IMR-90 (cell line): ENCODE results near the gene ZNF705A. TPM values are rescaled to one million over a fixed set of nuclear protein-coding genes. Genes with fewer than 3 reads are reported as not detected.

Source experiments
- ATAC-seq: fragments of 200-7000 bp; cut with Tn5 transposase; 2 replicates; pipeline ENCODE4 v1.9.1; 2020; ENCODE audit warnings: low read depth, mild to moderate bottlenecking, moderate library complexity
- BruUV-seq: library from RNA; stranded (reverse); fragments of 400-500 nt; replicated peaks from 2 replicates; lab custom pipeline; 2021; lab: Mats Ljungman, UMichigan
- CTCF ChIA-PET: fragments of 300-600 bp; formaldehyde crosslinking; extraction: SDS; loops from one replicate; lab custom pipeline; 2021; ENCODE audit warnings: antibody characterized with exemption; lab: Yijun Ruan, JAX
- POLR2A ChIA-PET: fragments of 300-600 bp; sonication (Branson Sonifier 250); formaldehyde crosslinking; loops from one replicate; lab custom pipeline; 2022; ENCODE audit warnings: antibody characterized with exemption; ENCODE audit not compliant: unreplicated experiment; lab: Charles Lee
- DNase-seq: peaks from one replicate; pipeline ENCODE4 v3.0.0; 2013
- H2AFZ ChIP-seq: replicated peaks from 2 replicates; pipeline ENCODE3; 2013; ENCODE audit warnings: low read length, mild to moderate bottlenecking; ENCODE audit not compliant: poor library complexity
- H2AK5ac ChIP-seq: 2 replicates; pipeline ENCODE4 v1.6.1; 2013; ENCODE audit warnings: low read depth, low read length, inconsistent platforms
- H2AK9ac ChIP-seq: replicated peaks from 2 replicates; pipeline ENCODE3; 2013; ENCODE audit warnings: mild to moderate bottlenecking, low read depth, low read length, moderate library complexity; ENCODE audit not compliant: poor library complexity
- H2BK120ac ChIP-seq: 2 replicates; pipeline ENCODE4 v1.6.1; 2013; ENCODE audit warnings: low read depth, low read length, inconsistent platforms
- H2BK15ac ChIP-seq: 3 replicates; pipeline ENCODE4 v1.6.1; 2013; ENCODE audit warnings: low read depth, low read length, inconsistent platforms
- H2BK20ac ChIP-seq: 2 replicates; pipeline ENCODE4 v1.6.1; 2013; ENCODE audit warnings: low read depth, mild to moderate bottlenecking, inconsistent platforms, low read length, moderate library complexity
- H2BK5ac ChIP-seq: 2 replicates; pipeline ENCODE4 v1.6.1; 2013; ENCODE audit warnings: mild to moderate bottlenecking, low read depth, low read length, inconsistent platforms; ENCODE audit not compliant: poor library complexity, severe bottlenecking
- H3K14ac ChIP-seq: replicated peaks from 2 replicates; pipeline ENCODE4 v1.6.1; 2013; ENCODE audit warnings: low read depth, low read length, inconsistent platforms
- H3K18ac ChIP-seq: 2 replicates; pipeline ENCODE4 v1.6.1; 2013; ENCODE audit warnings: low read depth, low read length, control low read depth
- H3K23ac ChIP-seq: 2 replicates; pipeline ENCODE4 v1.6.1; 2013; ENCODE audit warnings: low read depth, low read length, inconsistent platforms
- H3K27ac ChIP-seq: 2 replicates; pipeline ENCODE4 v1.5.1; 2013; ENCODE audit warnings: mild to moderate bottlenecking, control low read depth, low read length; ENCODE audit not compliant: insufficient read depth
- H3K27me3 ChIP-seq: 2 replicates; pipeline ENCODE4 v1.6.1; 2013; ENCODE audit warnings: low read length; ENCODE audit not compliant: control insufficient read depth, insufficient read depth
- H3K36me3 ChIP-seq: 2 replicates; pipeline ENCODE4 v1.6.1; 2013; ENCODE audit warnings: low read length, mixed read lengths; ENCODE audit not compliant: control insufficient read depth, insufficient read depth
- H3K4ac ChIP-seq: 2 replicates; pipeline ENCODE4 v1.6.1; 2013; ENCODE audit warnings: low read depth, low read length, inconsistent platforms
- H3K4me1 ChIP-seq: 2 replicates; pipeline ENCODE4 v1.6.1; 2013; ENCODE audit warnings: low read length, mixed read lengths; ENCODE audit not compliant: control insufficient read depth, insufficient read depth
- H3K4me2 ChIP-seq: 2 replicates; pipeline ENCODE4 v1.6.1; 2013; ENCODE audit warnings: low read depth, mild to moderate bottlenecking, control low read depth, low read length, moderate library complexity
- H3K4me3 ChIP-seq: 2 replicates; pipeline ENCODE4 v1.5.1; 2013; ENCODE audit warnings: low read depth, mild to moderate bottlenecking, control low read depth, low read length, moderate library complexity; ENCODE audit not compliant: insufficient read depth
- H3K56ac ChIP-seq: 2 replicates; pipeline ENCODE4 v1.6.1; 2013; ENCODE audit warnings: low read length, inconsistent platforms; ENCODE audit not compliant: insufficient read depth; ENCODE audit errors: extremely low read depth
- H3K79me1 ChIP-seq, 2 experiments: 2 replicates each; pipeline ENCODE4 v1.6.1; 2013; ENCODE audit warnings: low read length in 2 of 2, inconsistent platforms in 1 of 2, low read depth in 1 of 2
- H3K9ac ChIP-seq: 2 replicates; pipeline ENCODE4 v1.6.1; 2013; ENCODE audit warnings: low read depth, low read length, control low read depth
- H3K9me1 ChIP-seq: 2 replicates; pipeline ENCODE4 v1.6.1; 2013; ENCODE audit warnings: low read length, inconsistent platforms; ENCODE audit not compliant: insufficient read depth
- H3K9me3 ChIP-seq: 2 replicates; pipeline ENCODE4 v1.6.1; 2013; ENCODE audit warnings: low read length; ENCODE audit not compliant: control insufficient read depth, insufficient read depth
- H4K20me1 ChIP-seq: 2 replicates; pipeline ENCODE4 v1.6.1; 2013; ENCODE audit warnings: low read length, inconsistent platforms; ENCODE audit not compliant: insufficient read depth
- H4K5ac ChIP-seq: 2 replicates; pipeline ENCODE4 v1.6.1; 2013; ENCODE audit warnings: mild to moderate bottlenecking, low read depth, low read length, control low read depth
- H4K8ac ChIP-seq, 2 experiments: 2 replicates each; pipeline ENCODE4 v1.6.1; 2013; ENCODE audit warnings: low read depth in 2 of 2, low read length in 2 of 2, control low read depth in 1 of 2, inconsistent platforms in 1 of 2
- H4K91ac ChIP-seq: 2 replicates; pipeline ENCODE4 v1.6.1; 2013; ENCODE audit warnings: low read depth, low read length, inconsistent platforms; ENCODE audit not compliant: insufficient read depth
- CEBPB ChIP-seq: IDR thresholded peaks from 2 replicates; pipeline ENCODE4 v1.6.1; 2012; ENCODE audit warnings: low read depth, low read length, improper control_type of control experiment
- MAZ ChIP-seq: IDR thresholded peaks from 2 replicates; pipeline ENCODE4 v1.6.1; 2012; ENCODE audit warnings: low read depth, mild to moderate bottlenecking, low read length, improper control_type of control experiment, moderate library complexity, borderline replicate concordance
- RCOR1 ChIP-seq: IDR thresholded peaks from 2 replicates; pipeline ENCODE4 v1.6.1; 2012; ENCODE audit warnings: mild to moderate bottlenecking, low read length, improper control_type of control experiment; ENCODE audit not compliant: insufficient replicate concordance
- WGBS, 2 experiments: methylation state at CpG; one replicate each; pipeline versions ENCODE4 v1.1.5 to v1.1.7; 2013; ENCODE audit warnings: missing lambda C conversion rate in 2 of 2; ENCODE audit not compliant: insufficient read length in 1 of 2; ENCODE audit errors: extremely low coverage in 2 of 2; 5-methylcytosine and 5-hydroxymethylcytosine counted together
- dilution Hi-C: fragments of 300-500 bp; cut with HindIII; formaldehyde crosslinking; loops from one replicate; pipeline ENCODE4 v1.14.3; 2018; ENCODE audit warnings: low sequenced_read_pairs; ENCODE audit not compliant: unreplicated experiment
- in situ Hi-C: fragments of 300-500 bp; cut with MboI; formaldehyde crosslinking; loops from 3 replicates; pipeline ENCODE4 v1.14.3; 2019; ENCODE audit warnings: low sequenced_read_pairs, inconsistent platforms, mixed read lengths
- intact Hi-C: fragments of 100-400 bp; cut with micrococcal nuclease; formaldehyde crosslinking; loops from 2 replicates; pipeline ENCODE4 v1.10.0; 2022
- polyA plus RNA-seq, 3 experiments: library from polyadenylated mRNA; depleted of rRNA; stranded (reverse); fragments of >200 nt; gene quantifications; 2 replicates each; pipeline ENCODE4 v1.2.3, GENCODE V29; 2012; ENCODE audit warnings: low replicate concordance in 1 of 3
- total RNA-seq: library from RNA; depleted of rRNA; stranded (reverse); fragments of >200 nt; gene quantifications from 2 replicates; pipeline ENCODE4 v1.2.3, GENCODE V29; 2012

ZNF705A gene
- total and polyA plus RNA-seq, 2 of the 4 experiments (the other 2 are of a cell fraction), result not detected

- peak overlapping the region; percentile 1 for H2BK5ac ChIP-seq
- DNase-seq (peak; percentile 85), ATAC-seq (peak; percentile 96)
- BruUV-seq, result no TSS peak
- peak overlapping the region; percentile 4; the same call in 1 of the 2 replicates for H3K18ac ChIP-seq
- no peaks in the 10 kb centered on the region for H3K36me3 ChIP-seq
- H3K4me1 ChIP-seq, result peaks cover 3% of the 10 kb centered on the region
- peak overlapping the region; percentile 42 for H3K4ac ChIP-seq
- TF ChIP-seq CEBPB, result no peak
- TF ChIP-seq RCOR1, result peak; percentile 34
- no peak for TF ChIP-seq MAZ
- H2AFZ ChIP-seq, result peak overlapping the region; percentile 92
- no peak overlapping the region; the same call in 1 of the 2 replicates for H3K4me3 ChIP-seq
- 0% methylated on average over 9 of the region's 19 CpGs; no CpG with 5 or more reads in 1 of the 2 experiments for WGBS, 2 experiments
- H2BK120ac ChIP-seq, result peak overlapping the region; percentile 50
- H3K27me3 ChIP-seq, result no peaks in the 10 kb centered on the region
- no peak overlapping the region for H3K56ac ChIP-seq
- CTCF ChIA-PET, result no interaction called here
- H3K9me3 ChIP-seq, result no peaks in the 10 kb centered on the region
- H2BK15ac ChIP-seq, result peak overlapping the region; percentile 18; the same call in 1 of the 3 replicates
- dilution Hi-C loops (no loop called here), intact Hi-C loops (no loop called here), in situ Hi-C loops (no loop called here)
- H3K23ac ChIP-seq, result 0 out of 2 replicates have a peak overlapping the region, but pooled peaks have one; percentile 18
- peak overlapping the region; percentile 57 for H4K91ac ChIP-seq
- H2BK20ac ChIP-seq, result peak overlapping the region; percentile 16; the same call in 1 of the 2 replicates
- peak overlapping the region; percentile 33 for H3K9ac ChIP-seq
- H4K20me1 ChIP-seq, result no peaks in the 10 kb centered on the region
- H2AK5ac ChIP-seq, result peak overlapping the region; percentile 40; the same call in 1 of the 2 replicates
- H4K8ac ChIP-seq, result peak overlapping the region; percentile 51 to 63; a peak in 3 of 4 replicates
- peak overlapping the region; percentile 30 for H3K4me2 ChIP-seq
- H2AK9ac ChIP-seq, result no peak overlapping the region
- peak overlapping the region; percentile 44 for H3K27ac ChIP-seq
- H3K14ac ChIP-seq, result peak overlapping the region; percentile 61
- H4K5ac ChIP-seq, result peak overlapping the region; percentile 8; the same call in 1 of the 2 replicates
- POLR2A ChIA-PET, result no interaction called here
- 0 out of 2 replicates have a peak, but pooled peaks cover 5% of the 10 kb centered on the region for H3K9me1 ChIP-seq
- H3K79me1 ChIP-seq, result no peaks in the 10 kb centered on the region
These were observed 10.9 kb upstream of the ZNF705A start for GRCh38 chr12:8145754-8146441.
